RKO (cell line): ENCODE results near the gene FHL2.

Experiments used
- DNase-seq: peaks from one replicate; pipeline ENCODE4 v3.0.0-alpha.2; 2016; ENCODE audit warnings: low spot score

Gene FHL2

DNA sequence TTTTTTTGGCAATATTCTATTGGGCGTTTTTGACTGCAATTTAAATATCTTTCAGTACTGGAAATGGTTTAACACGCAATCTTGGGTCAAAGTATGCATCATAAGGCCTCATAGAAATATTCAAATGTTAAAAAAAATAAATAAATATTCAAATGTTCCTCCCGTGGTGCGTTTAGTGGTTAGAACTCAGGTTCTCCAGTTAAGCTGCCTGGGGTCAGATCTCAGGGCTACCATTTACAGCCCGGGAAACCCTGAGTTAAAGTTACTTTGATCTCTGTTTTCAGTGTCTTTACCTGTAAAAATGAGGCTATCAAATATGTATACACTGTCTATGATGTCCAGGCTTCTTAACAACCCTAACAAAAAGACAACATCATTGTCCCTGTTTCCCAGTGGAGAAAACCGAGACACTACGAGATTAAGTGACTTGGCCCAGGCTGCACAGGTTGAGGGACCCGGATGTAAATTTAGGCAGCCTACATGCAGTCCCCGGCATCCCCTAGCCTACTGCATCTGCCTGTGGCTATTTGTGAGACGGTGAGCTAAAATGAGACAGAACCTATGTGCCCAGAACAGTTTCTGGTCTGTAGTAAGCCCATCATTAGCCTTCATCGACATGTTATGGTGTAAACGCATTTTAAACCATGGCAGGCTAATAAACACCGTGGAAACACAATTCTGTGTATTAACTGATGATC is 1.7 kb downstream of the FHL2 start:
- peak; percentile 80 for DNase-seq

DNA sequence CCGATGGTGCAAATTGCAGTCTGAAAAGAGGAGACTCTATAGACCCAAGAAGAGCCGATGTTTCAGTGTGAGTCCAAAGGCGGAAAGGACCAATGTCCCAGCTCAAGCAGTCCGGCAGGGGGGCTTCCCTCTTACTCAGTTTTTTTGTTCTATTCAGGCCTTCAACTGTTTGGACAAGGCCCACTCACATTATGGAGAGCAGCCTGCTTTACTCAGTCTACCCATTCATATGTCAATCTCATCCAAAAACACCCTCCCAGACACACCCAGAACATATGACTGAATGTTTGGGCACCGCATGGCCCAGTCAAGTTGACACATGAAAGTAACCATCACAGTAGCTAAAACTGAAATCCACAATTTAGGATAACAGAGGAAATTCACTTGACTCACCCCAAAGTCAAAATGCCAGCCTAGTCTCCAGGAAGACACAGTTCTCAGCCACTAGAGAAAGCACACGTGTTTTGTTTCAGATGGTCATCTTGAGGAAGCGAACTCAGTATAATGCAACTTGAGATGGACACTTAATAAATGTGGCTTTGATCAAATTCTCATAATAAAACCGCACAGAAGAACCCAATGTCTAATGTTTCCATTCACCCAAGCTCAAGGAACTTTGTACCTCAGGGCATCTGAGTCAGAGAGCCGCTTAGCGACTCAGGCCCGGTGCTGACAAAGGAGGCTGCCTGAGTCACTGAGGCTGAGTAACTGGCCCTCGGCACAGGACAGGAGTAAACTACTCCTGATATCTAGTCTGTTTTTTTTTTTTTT is 2.4 kb downstream of the FHL2 start:
- DNase-seq = peak; percentile 98

GRCh38 chr2:105395691-105396090 is 3.2 kb downstream of the FHL2 start:
- DNase-seq = peak; percentile 68

DNA sequence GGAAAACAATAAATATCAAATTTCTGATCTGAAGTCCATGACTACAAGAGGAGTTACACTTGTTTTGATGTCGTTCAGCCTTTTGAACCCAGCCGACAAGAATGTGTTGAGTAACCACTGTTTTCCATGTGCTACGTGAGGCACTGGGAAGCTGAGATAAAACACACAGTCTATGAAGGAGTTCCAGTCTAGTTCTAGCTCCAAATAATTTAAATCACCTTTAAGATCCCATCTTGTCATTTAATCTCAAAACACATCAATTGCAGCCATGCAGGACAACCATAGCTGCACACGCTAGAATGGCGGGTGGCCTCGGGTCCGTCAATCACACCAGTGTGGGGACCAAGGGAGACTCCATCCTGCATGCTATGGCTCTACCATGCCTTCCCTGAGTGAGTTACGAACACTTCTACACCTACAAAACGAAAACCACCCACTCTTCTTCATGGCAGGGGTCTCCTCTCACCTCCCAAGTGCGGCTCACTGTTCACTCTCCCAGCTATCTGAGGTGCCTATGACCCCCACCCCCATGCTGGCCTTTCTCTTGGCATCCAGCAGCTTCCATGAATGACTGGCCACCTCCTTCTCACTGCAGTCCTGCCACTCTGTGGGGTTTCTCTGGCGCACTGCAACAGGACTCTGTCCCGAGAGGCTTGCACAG is 3.8 kb downstream of the FHL2 start:
- DNase-seq = peak; percentile 76

GRCh38 chr2:105393373-105394055 is 5.3 kb downstream of the FHL2 start:
- DNase-seq = peak; percentile 87

- DNase-seq = peak; percentile 68
These were observed 6.8 kb downstream of the FHL2 start for GRCh38 chr2:105391763-105392662.

DNA sequence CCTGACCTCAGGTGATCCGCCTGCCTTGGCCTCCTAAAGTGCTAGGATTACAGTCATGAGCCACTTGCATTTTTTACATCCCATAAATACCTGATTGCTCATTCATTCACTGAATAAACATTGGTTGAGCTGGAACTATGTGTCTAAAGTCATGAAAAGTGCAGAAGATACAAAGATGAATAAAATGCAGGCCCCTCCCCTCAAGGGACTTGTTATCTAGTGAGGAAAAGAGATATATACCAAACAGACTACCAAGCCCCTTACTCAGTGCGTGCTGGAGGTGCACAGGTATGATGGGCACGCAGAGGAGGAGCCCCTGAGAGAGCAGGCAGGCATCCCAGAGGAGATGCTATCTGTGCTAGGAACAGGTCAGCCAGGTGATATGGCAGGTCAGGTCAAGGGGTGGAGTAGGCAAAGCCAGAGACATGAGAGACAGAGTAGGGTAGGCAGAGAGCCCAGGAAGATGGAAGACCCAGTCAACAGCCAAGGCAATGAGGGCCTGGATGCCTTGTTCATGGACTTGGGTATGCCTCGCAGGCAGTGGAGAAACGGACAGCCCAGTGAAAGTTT is 7.7 kb downstream of the FHL2 start:
- DNase-seq = peak; percentile 72

DNA sequence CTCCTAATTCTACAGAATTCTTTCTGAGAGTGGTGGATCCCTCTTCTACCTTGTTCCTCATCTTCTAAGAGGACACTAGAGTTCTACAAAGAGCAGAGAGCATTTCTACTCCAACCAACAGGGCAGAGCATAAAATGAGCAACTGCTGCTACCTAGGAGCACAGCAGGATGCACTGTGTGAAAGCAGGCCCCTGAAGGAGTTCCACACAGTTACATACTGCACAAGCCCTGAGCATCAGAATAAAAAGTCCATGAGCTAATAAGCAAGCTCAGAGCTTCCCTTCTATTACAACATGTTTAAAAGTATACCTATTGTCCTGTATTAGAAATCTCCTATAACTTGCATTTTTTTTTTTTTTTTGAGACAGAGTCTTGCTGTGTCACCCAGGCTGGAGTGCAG is 8.4 kb downstream of the FHL2 start:
- no peak for DNase-seq

GRCh38 chr2:105388971-105389381 is 9.9 kb downstream of the FHL2 start:
- no peak for DNase-seq

- no peak for DNase-seq
These were observed 11.6 kb downstream of the FHL2 start for GRCh38 chr2:105387225-105387624.

DNA sequence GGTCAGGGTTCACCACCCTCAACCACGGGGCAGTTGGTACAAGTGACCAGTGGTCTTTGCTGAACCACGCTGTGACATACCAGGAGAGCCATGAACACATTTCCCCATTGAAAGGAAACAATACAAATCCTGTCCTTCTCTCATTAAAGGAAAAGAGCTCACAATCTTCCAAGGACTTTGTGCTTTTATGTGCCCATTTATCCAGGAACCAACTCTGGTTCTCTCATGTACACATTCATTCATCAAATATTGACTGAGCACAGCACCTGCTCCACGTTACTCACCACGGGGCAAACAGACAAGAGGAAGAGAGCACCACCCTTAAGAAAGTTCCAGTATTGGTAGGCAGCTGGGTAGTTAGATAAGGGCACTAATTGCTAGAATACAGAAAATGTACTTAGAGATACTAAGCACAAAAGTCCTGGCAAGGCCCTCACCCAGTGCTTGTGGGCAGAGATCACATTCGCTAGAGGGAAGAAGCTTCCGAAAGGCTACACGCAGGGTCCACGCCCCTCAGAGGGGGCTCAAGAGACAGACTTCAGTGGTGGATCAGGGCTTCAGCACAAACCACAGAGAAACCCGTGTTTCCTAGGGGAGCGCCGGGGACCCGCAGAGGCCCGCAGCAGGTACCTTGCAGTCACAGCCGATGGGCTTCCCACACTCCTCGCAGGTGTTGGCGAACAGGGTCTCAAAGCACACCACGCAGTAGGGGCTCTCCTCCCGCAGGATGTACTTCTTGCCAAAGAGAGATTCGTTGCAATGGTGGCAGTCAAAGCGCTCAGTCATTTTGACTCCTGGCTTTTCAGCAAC is 12.9 kb downstream of the FHL2 start:
- DNase-seq = no peak

- no peak for DNase-seq
These were observed 14.0 kb downstream of the FHL2 start for GRCh38 chr2:105384861-105385260.

DNA sequence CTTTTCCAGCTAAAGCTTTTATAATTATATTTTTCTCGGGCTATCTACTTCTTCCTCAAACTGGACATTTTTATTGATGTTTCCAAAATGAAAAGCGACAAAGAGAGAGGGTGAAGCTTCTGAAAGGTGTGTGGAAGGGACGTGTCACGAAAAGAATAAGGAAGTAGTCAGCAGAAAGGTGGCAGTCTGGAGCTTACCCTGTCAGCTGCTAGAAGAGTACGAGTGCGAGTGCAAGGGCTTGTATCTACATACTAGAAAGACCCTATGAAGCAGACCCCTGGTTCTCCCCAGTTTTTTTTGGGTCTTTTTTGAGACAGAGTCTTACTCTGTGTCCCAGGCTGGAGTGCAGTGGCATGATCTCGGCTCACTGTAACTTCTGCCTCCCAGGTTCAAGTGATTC is 14.6 kb downstream of the FHL2 start:
- no peak for DNase-seq

GRCh38 chr2:105383432-105384166 is 15.3 kb downstream of the FHL2 start:
- DNase-seq = no peak

DNA sequence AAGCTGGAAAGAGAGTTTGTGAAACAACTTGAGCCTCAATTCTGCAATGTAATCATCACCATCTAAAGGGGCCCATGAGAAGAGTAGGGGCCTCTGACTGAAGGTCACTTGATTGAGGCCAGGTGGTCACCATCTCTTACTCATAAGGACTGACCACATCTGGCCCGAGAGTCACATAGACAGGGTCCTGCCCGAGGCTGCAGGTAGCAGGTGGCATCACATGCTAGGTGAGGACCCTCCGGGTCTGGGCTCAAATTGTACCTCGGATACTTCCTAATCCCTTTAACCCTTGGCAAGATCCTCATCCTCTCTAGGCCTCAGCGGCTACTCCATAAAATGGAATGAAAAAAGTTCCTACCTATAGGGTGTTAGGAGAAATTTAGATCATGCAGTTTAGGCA is 16.7 kb downstream of the FHL2 start:
- no peak for DNase-seq

GRCh38 chr2:105381101-105381668 is 17.7 kb downstream of the FHL2 start:
- DNase-seq = no peak

- DNase-seq = no peak
These were observed 18.3 kb downstream of the FHL2 start for GRCh38 chr2:105380432-105381100.

DNA sequence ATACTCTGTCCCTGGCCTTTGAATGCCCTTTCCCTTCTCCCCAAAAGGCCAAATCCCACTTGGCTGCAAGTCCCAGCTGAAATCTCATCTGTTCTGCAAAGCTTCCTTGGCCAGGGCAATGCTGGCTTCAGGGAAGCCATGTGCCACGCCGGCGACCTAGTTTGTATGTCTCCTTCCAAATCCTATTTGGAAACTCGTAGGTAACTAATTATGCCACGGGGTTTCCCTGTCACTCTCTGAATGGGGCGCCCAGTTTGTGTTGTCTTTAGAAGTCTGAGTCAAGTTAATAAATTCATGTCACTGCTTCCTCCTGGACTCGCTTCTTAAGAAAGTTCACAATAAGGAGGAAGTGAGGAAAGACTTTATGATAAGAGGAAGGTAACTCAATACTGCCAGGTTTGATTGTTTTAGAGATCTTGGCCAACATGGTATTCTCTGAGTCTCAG is 19.1 kb downstream of the FHL2 start:
- no peak for DNase-seq
